GM12872 (cell line): ENCODE results near the gene PHAF1.

Source experiments
- CTCF ChIP-seq: IDR thresholded peaks from 3 replicates; pipeline ENCODE4 v1.5.1; 2011; ENCODE audit warnings: low read depth, mild to moderate bottlenecking, low read length, moderate library complexity; ENCODE audit not compliant: insufficient read depth

PHAF1 gene

GRCh38 chr16:67181346-67181745, 71.6 kb downstream of the PHAF1 start:
- no peak for TF ChIP-seq CTCF

GRCh38 chr16:67182288-67182687, 72.5 kb downstream of the PHAF1 start:
- TF ChIP-seq CTCF = no peak

- no peak for TF ChIP-seq CTCF
Measured at GRCh38 chr16:67183284-67183626, 73.5 kb downstream of the PHAF1 start.

DNA sequence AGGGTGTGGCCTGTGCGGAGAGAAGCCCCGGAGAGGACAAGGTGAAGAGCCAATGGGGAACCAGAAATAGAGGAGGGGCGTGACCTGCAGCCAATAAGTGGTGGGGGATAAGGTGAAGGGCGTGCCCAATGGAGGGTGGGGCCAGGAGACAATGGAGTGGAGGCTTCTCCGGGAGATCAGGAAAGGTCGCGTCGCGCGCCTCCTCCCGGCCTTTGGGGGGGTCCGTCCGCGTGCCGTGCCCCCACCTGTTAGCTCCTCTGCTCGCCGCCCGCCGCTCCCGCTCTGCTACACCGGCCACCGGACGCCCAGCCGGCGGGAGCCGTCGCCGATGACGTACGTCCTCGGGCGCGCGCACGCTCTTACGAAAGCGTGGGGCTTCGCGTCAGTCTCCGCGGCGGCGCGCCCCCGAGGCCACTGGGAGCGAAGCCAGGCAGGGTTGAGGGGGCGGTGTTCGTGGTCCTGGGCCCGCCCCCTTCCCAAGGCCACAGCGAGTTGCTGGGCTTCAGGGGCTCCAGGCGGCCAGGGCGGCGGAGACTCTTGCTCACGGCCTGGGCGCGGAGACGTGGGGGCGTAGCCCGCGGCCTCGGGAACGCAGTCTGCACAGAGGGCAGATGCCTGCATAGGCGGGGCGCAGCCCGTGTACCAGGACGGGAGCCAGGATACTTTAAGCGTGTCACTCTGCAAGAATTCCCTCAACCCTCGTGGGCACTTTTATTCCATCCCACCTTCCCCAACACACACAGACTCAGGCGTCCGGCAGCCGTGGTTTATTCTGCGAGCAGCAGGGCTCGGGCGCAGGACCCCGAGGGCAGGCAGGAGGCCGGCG, 74.1 kb downstream of the PHAF1 start, which contains the start of gene MATCAP1:
MATCAP1 (minus strand) TSS at position 337 of the 826 bp plus-strand sequence. CDS start 3,353 bp downstream, outside the sequence.
- no peak for TF ChIP-seq CTCF

DNA sequence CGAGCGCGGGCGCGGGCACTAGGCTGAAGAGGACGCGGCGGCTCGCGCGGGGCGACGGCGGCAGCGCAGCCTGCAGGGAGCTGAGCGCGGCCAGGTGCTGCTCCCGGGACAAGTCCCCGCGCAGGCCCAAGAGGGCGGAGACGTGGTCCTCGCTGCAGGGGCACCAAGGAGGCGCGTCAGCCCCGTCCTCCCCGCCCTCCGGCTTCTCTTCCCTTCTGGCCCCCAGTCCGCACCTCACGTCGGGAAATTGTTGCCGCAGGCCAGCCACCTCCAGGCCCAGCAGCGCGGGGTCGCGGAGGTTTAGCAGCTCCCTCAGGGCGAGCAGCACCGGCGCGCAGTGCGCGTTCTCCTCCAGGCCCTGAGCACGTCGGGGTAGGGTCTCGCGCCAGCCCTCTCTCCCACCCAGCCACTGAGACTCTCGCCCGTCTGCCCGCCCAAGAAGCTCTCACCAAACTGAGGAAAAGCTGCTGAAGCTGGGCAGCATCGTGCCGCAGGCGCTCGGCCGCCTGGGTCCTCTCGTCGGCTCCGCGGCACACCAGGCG, 74.8 kb downstream of the PHAF1 start:
- TF ChIP-seq CTCF = no peak

DNA sequence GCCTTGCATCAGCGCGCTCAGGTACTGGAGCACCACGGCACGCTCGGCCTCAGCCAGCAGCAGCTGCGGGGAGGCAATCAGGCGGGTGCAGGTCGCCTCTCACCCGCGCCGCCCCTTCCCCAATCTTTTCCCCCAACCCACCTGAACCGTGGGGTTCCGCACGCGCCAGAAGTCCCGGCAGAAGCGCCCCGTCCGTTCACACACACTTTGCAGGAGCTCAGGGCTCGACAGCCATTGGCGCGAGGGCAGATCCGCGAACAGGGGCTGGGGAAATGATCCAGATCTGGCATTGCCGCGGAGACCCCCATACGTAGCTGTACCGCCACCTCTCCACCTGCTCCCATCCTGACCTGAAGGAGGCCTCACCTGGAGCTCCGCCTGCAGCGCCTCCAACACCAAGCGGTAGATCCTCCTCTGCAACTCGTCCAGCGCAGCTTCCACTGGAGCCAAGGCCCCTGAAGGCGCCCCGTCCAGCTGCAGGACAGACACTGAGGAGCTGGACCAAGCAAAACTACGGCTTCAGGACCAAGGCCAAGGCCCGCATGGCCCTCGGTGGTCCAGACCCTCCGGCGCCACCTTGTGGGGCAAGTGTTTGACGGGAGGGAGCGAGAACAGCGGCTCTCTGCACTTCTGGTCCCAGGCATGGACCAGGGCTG, 75.4 kb downstream of the PHAF1 start:
- TF ChIP-seq CTCF = peak; percentile 87

DNA sequence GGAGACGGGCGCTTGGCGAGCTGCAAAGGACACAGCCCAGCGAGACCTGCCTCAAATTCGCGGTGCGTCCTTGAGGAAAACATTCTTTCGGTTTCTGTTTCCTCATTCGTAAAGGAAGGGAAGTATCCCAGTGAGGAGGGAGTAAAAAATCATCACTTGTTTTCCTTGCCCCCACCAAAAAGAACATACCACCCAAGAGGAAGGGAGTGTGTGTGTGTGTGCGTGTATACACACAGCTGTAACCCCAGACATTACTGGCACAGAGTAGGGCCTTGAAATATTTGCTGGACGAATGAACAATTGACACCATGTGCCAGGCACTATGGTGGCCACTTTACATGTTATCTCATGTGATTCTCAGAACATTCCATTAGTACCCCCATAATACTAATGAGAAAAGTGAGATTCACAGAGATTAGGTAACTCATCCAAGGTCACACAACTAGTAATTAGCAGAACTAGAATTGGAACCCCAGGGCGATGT, 76.0 kb downstream of the PHAF1 start:
- TF ChIP-seq CTCF = no peak
